Prostate gland (tissue), 2 donors: ENCODE measurements around the gene GTPBP10. TPM values are rescaled to one million over a fixed set of nuclear protein-coding genes. Genes with fewer than 3 reads are reported as not detected.

Experiments
- DNase-seq: peaks from one replicate; pipeline ENCODE4 v3.0.0-alpha.2; 2019; ENCODE audit warnings: low spot score
- H3K27ac ChIP-seq, 2 donors: fragments of 200-600 bp; sonication (generic); 2 replicates each; pipeline ENCODE4 v1.5.1; 2017 to 2019
- H3K27me3 ChIP-seq: fragments of 200-600 bp; sonication (generic); replicated peaks from 2 replicates; pipeline ENCODE4 v1.5.1; 2019; ENCODE audit not compliant: insufficient read depth
- H3K36me3 ChIP-seq, 2 donors: fragments of 200-600 bp; sonication (generic); 1 replicate in 1 of 2; 2 replicates in 1 of 2; pipeline versions ENCODE4 v1.5.1 to v1.8.1; 2017 to 2019
- H3K4me1 ChIP-seq: fragments of 200-600 bp; sonication (generic); replicated peaks from 2 replicates; pipeline ENCODE4 v1.5.1; 2019
- H3K4me3 ChIP-seq, 2 donors: fragments of 200-600 bp; sonication (generic); 2 replicates each; pipeline ENCODE4 v1.5.1; 2017 to 2019
- H3K9me3 ChIP-seq: fragments of 200-600 bp; sonication (generic); 2 replicates; pipeline ENCODE4 v1.5.1; 2017
- CTCF ChIP-seq, 4 experiments: fragments of 200-600 bp in 2 of 4; fragments of 450-650 bp in 2 of 4; sonication (generic) in 2 of 4; IDR thresholded peaks; 1 replicate in 3 of 4; 2 replicates in 1 of 4; pipeline ENCODE4 v1.5.1; 2016 to 2019; ENCODE audit warnings: antibody characterized with exemption in 4 of 4, mild to moderate bottlenecking in 2 of 4, moderate library complexity in 2 of 4
- POLR2A ChIP-seq: fragments of 450-650 bp; IDR thresholded peaks from one replicate; pipeline ENCODE4 v1.6.1; 2016; ENCODE audit warnings: antibody characterized with exemption, mild to moderate bottlenecking
- POLR2AphosphoS5 ChIP-seq: sonication (generic); formaldehyde crosslinking; IDR thresholded peaks from one replicate; pipeline ENCODE4 v1.6.1; 2017; ENCODE audit warnings: antibody characterized with exemption
- WGBS: methylation state at CpG from one replicate; pipeline ENCODE4 v1.1.5; 2018; 5-methylcytosine and 5-hydroxymethylcytosine counted together
- intact Hi-C: fragments of 100-400 bp; cut with DNase I; formaldehyde crosslinking; loops from one replicate; pipeline ENCODE4 v1.14.2; 2022
- total RNA-seq, 2 donors: library from RNA; depleted of rRNA; stranded (reverse); fragments of >200 nt; gene quantifications; one replicate each; pipeline ENCODE4 v1.1.0, GENCODE V29; 2016

The GTPBP10 gene
- total RNA-seq, 2 donors from 2014 or later: 16.2 to 20.4 TPM

- intact Hi-C loops: loop anchor here (5.0 to 10.0 kb wide), 2 partner anchors 56 to 189 kb away; partner anchors contain the start of genes GTPBP10 and STEAP2
- H3K27ac ChIP-seq: peak within 1 kb of the TSS; percentile 93 to 96
- no peak for TF ChIP-seq CTCF (IDR thresholded peaks at IDR 0.05)
- TF ChIP-seq POLR2AphosphoS5: peak; percentile 92
- peak; percentile 72 for TF ChIP-seq POLR2A
- H3K27me3 ChIP-seq: no peaks in the 10 kb centered on the region
- DNase-seq: peak; percentile 91
- H3K9me3 ChIP-seq: no peaks in the 10 kb centered on the region
- H3K4me1 ChIP-seq: no peaks in the 10 kb centered on the region
- WGBS: under 1% methylated on average over 34 of the region's 35 CpGs
- H3K4me3 ChIP-seq: peak within 1 kb of the TSS; percentile 56 to 60
- no peaks in the 10 kb centered on the region for H3K36me3 ChIP-seq
Measured at GRCh38 chr7:90403174-90404113, 56.9 kb downstream of the GTPBP10 start, which contains the start of gene CLDN12. CLDN12 (plus strand) TSS chr7:90403461; CDS start chr7:90412677, 9,216 bp downstream.

GRCh38 chr7:90404777-90405176 lies 58.3 kb downstream of the GTPBP10 start:
- no peaks in the 10 kb centered on the region for H3K9me3 ChIP-seq
- DNase-seq: no peak
- peak overlapping the region in 1 of 2 donors; percentile 96 for H3K27ac ChIP-seq
- intact Hi-C loops: loop anchor here (5.0 to 10.0 kb wide), 2 partner anchors 57 to 190 kb away; partner anchors contain the start of genes GTPBP10 and STEAP2
- no peaks in the 10 kb centered on the region for H3K4me1 ChIP-seq
- H3K36me3 ChIP-seq: no peaks in the 10 kb centered on the region
- 82% methylated on average over 4 of the region's 4 CpGs for WGBS
- no peaks in the 10 kb centered on the region for H3K27me3 ChIP-seq
- no peak for TF ChIP-seq POLR2AphosphoS5
- no peak for TF ChIP-seq POLR2A
- TF ChIP-seq CTCF (IDR thresholded peaks at IDR 0.05): no peak
- H3K4me3 ChIP-seq: peak overlapping the region in 1 of 2 donors; percentile 60

GRCh38 chr7:90407484-90407821 lies 60.9 kb downstream of the GTPBP10 start:
- H3K27ac ChIP-seq: peak overlapping the region; percentile 41 to 96
- no peak overlapping the region for H3K4me3 ChIP-seq
- DNase-seq: no peak
- H3K9me3 ChIP-seq: no peaks in the 10 kb centered on the region
- H3K36me3 ChIP-seq: no peaks in the 10 kb centered on the region
- WGBS: 48% methylated on average over 1 of the region's 1 CpG
- TF ChIP-seq CTCF (IDR thresholded peaks at IDR 0.05) (no peak), POLR2AphosphoS5 (peak; percentile 58), POLR2A (no peak)
- H3K27me3 ChIP-seq: no peaks in the 10 kb centered on the region
- peaks cover 1% of the 10 kb centered on the region for H3K4me1 ChIP-seq
- intact Hi-C loops: loop anchor here (10.0 kb wide), 1 partner anchor 193 kb away; the partner anchor contains the start of gene STEAP2

- no peak for DNase-seq
- no peak overlapping the region for H3K4me3 ChIP-seq
- H3K27ac ChIP-seq: peak overlapping the region in 1 of 2 donors; percentile 96
- TF ChIP-seq POLR2A: no peak
- TF ChIP-seq POLR2AphosphoS5: no peak
- TF ChIP-seq CTCF (IDR thresholded peaks at IDR 0.05): no peak
- intact Hi-C loops: loop anchor here (10.0 kb wide), 1 partner anchor 193 kb away; the partner anchor contains the start of gene STEAP2
- 60% methylated on average over 1 of the region's 1 CpG for WGBS
- no peaks in the 10 kb centered on the region for H3K36me3 ChIP-seq
- H3K9me3 ChIP-seq: no peaks in the 10 kb centered on the region
- H3K4me1 ChIP-seq: peaks cover 3% of the 10 kb centered on the region
- no peaks in the 10 kb centered on the region for H3K27me3 ChIP-seq
Measured at GRCh38 chr7:90408142-90408541, 61.6 kb downstream of the GTPBP10 start.
